Measurements from ENCODE around the gene FBXO38.

FBXO38 gene

DNA sequence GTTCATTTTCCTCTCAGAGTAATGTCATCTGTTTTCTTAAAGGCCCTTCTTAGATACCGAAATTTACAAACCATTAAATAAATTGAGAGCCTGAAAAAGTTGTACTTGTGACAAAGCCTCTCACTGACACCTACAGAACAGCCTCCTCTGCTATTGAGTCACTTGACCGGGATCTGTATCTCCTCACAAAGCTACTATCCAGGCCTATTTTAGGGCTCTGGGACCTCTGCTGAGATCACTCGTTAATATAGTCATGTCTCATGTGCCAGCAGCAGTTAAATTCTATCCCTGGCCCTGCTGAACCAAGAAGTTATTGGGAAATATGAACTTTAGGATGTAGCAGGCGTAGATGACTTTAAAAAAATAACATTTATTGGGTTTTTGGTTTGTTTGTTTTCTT is 31.1 kb downstream of the FBXO38 start:
- no peak for TF ChIP-seq TEAD4 (IDR thresholded peaks at IDR 0.05)

- TF ChIP-seq EGR1 (IDR thresholded peaks at IDR 0.05) (no peak), TAF1 (IDR thresholded peaks at IDR 0.05; ENCODE audit: low read depth) (no peak), CEBPB (IDR thresholded peaks at IDR 0.05) (no peak), CREB1 (IDR thresholded peaks at IDR 0.05; ENCODE audit: low read depth) (no peak), YY1 (IDR thresholded peaks at IDR 0.05; ENCODE audit: low read depth) (no peak), TCF12 (IDR thresholded peaks at IDR 0.05; ENCODE audit: low read depth) (no peak), ZBTB7A (IDR thresholded peaks at IDR 0.05; ENCODE audit: low read depth) (no peak), RAD21 (IDR thresholded peaks at IDR 0.05; ENCODE audit: low read depth) (no peak), FOXM1 (IDR thresholded peaks at IDR 0.05; ENCODE audit: borderline replicate concordance, low read depth) (no peak), EP300 (IDR thresholded peaks at IDR 0.05; ENCODE audit: borderline replicate concordance) (no peak)
- TF ChIP-seq, protein P1, sequence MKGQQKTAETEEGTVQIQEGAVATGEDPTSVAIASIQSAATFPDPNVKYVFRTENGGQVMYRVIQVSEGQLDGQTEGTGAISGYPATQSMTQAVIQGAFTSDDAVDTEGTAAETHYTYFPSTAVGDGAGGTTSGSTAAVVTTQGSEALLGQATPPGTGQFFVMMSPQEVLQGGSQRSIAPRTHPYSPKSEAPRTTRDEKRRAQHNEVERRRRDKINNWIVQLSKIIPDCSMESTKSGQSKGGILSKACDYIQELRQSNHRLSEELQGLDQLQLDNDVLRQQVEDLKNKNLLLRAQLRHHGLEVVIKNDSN (IDR thresholded peaks at IDR 0.05): no peak
- TF ChIP-seq, protein P2, sequence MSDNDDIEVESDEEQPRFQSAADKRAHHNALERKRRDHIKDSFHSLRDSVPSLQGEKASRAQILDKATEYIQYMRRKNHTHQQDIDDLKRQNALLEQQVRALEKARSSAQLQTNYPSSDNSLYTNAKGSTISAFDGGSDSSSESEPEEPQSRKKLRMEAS (IDR thresholded peaks at IDR 0.05): no peak
Measured at GRCh38 chr5:148416416-148416815, 32.7 kb downstream of the FBXO38 start.

- TF ChIP-seq RAD21 (IDR thresholded peaks at IDR 0.05; ENCODE audit: low read depth) (no peak), YY1 (IDR thresholded peaks at IDR 0.05; ENCODE audit: low read depth) (no peak), NFIC (IDR thresholded peaks at IDR 0.05) (no peak), FOXM1 (IDR thresholded peaks at IDR 0.05; ENCODE audit: borderline replicate concordance, low read depth) (no peak), CEBPB (IDR thresholded peaks at IDR 0.05) (no peak), ZBTB7A (IDR thresholded peaks at IDR 0.05; ENCODE audit: low read depth) (no peak), TCF12 (IDR thresholded peaks at IDR 0.05; ENCODE audit: low read depth) (no peak), EGR1 (IDR thresholded peaks at IDR 0.05) (no peak), EP300 (IDR thresholded peaks at IDR 0.05; ENCODE audit: borderline replicate concordance) (no peak), REST (IDR thresholded peaks at IDR 0.05; ENCODE audit: low read depth) (no peak), TAF1 (IDR thresholded peaks at IDR 0.05; ENCODE audit: low read depth) (no peak)
- TF ChIP-seq, protein P1 (IDR thresholded peaks at IDR 0.05): no peak
- TF ChIP-seq, protein P2 (IDR thresholded peaks at IDR 0.05): no peak
Measured at GRCh38 chr5:148416921-148417320, 33.2 kb downstream of the FBXO38 start.

GRCh38 chr5:148418511-148418910 is 34.8 kb downstream of the FBXO38 start:
- TF ChIP-seq EP300 (IDR thresholded peaks at IDR 0.05; ENCODE audit: borderline replicate concordance) (no peak), EGR1 (IDR thresholded peaks at IDR 0.05) (no peak), RAD21 (IDR thresholded peaks at IDR 0.05; ENCODE audit: low read depth) (no peak), TEAD4 (IDR thresholded peaks at IDR 0.05) (no peak), REST (IDR thresholded peaks at IDR 0.05; ENCODE audit: low read depth) (no peak), NFIC (IDR thresholded peaks at IDR 0.05) (no peak), ZBTB7A (IDR thresholded peaks at IDR 0.05; ENCODE audit: low read depth) (no peak), CREB1 (IDR thresholded peaks at IDR 0.05; ENCODE audit: low read depth) (no peak), CEBPB (IDR thresholded peaks at IDR 0.05) (no peak), YY1 (IDR thresholded peaks at IDR 0.05; ENCODE audit: low read depth) (no peak), TCF12 (IDR thresholded peaks at IDR 0.05; ENCODE audit: low read depth) (no peak), FOXM1 (IDR thresholded peaks at IDR 0.05; ENCODE audit: borderline replicate concordance, low read depth) (no peak), TAF1 (IDR thresholded peaks at IDR 0.05; ENCODE audit: low read depth) (no peak)
- TF ChIP-seq, protein P2 (IDR thresholded peaks at IDR 0.05): no peak
- TF ChIP-seq, protein P1 (IDR thresholded peaks at IDR 0.05): no peak

DNA sequence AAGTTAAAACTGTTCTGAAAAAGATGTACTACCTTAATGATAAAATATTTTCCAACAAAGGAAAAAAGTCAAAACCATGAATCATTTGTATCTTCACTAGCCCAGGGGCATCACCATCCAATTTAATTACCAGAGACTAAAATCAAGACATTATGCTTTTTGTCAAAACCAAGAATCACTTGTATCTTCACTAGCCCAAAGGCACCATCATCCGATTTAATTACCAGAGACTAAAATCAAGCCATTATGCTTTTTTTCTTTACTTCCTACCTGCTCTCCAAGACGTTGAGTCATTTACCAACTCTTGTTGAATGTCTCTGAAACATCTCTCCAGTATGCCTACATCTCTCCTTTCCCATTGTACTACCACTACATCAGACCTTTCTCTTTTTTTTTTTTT is 37.9 kb downstream of the FBXO38 start:
- TF ChIP-seq NFIC (IDR thresholded peaks at IDR 0.05): no peak
- no peak for TF ChIP-seq RAD21 (IDR thresholded peaks at IDR 0.05; ENCODE audit: low read depth)
- no peak for TF ChIP-seq TAF1 (IDR thresholded peaks at IDR 0.05; ENCODE audit: low read depth)
- TF ChIP-seq CEBPB (IDR thresholded peaks at IDR 0.05): no peak
- no peak for TF ChIP-seq CREB1 (IDR thresholded peaks at IDR 0.05; ENCODE audit: low read depth)
- no peak for TF ChIP-seq REST (IDR thresholded peaks at IDR 0.05; ENCODE audit: low read depth)
- TF ChIP-seq ZBTB7A (IDR thresholded peaks at IDR 0.05; ENCODE audit: low read depth): no peak
- TF ChIP-seq TCF12 (IDR thresholded peaks at IDR 0.05; ENCODE audit: low read depth): no peak
- no peak for TF ChIP-seq EP300 (IDR thresholded peaks at IDR 0.05; ENCODE audit: borderline replicate concordance)

All from Ishikawa (cell line).